ENCODE data around the gene ZFHX3. TPM values are rescaled to one million over a fixed set of nuclear protein-coding genes. Genes with fewer than 3 reads are reported as not detected.
A peak's percentile ranks its signal among the peaks of the same experiment; 100 is the strongest.

ZFHX3 gene
- total RNA-seq, 1 experiment from 2014 or later: 0.68 TPM

GRCh38 chr16:72956124-72957064, 91.5 kb downstream of the ZFHX3 start:
- no peak for DNase-seq (ENCODE audit: low spot score)

GRCh38 chr16:72952811-72953271, 95.1 kb downstream of the ZFHX3 start:
- DNase-seq (ENCODE audit: low spot score): no peak

DNA sequence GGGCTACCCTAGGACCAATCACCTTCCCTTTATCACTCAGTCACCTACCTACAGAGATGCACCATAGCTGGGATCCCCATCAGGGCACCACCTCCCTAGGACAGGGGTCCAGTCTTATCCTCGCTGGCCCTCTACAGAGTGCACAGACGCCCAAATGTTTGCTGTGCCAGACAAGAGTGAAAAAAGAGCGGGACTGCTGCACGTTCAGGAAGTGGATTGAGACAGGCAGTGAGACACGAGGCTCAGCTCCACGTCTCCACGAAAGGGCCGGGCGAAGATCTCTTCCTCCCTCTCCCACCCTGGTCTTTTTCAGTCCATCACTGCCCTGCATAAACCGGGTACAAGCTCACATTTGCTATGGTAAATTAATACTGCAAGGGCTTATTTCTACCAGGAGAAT, 95.5 kb downstream of the ZFHX3 start:
- no peak for DNase-seq (ENCODE audit: low spot score)

GRCh38 chr16:72951916-72952315, 96.0 kb downstream of the ZFHX3 start:
- DNase-seq (ENCODE audit: low spot score): no peak

- no peak for DNase-seq (ENCODE audit: low spot score)
Measured at GRCh38 chr16:72950669-72951068, 97.3 kb downstream of the ZFHX3 start.

DNA sequence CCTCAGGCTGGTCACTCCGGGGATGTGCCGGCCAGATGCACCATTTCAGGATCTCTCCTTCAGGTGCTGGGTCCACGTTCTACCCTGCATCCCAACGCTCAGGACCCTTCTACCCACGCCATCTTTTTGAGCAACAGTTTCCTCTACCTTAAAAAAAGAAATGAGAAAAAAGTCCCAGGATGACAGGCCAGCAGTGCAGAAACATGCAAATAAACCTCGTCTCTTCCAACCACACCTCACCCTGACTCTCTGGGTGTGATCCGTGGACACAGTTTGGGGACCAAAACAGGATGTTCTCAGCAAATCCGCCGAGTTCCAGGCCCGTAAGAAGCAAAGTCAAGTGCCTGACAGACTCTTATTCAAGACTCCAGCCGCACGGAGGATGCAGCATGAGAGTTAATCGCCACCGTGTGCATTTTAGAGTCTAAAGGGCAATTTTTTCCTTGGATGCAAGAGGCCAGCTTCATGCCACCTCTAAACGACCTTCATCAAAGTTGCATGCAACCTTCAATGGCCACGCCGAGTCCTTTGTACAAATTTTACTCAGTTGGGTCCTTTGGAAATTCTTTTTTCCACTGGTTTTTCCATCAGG, 99.6 kb downstream of the ZFHX3 start:
- DNase-seq (ENCODE audit: low spot score): no peak

DNA sequence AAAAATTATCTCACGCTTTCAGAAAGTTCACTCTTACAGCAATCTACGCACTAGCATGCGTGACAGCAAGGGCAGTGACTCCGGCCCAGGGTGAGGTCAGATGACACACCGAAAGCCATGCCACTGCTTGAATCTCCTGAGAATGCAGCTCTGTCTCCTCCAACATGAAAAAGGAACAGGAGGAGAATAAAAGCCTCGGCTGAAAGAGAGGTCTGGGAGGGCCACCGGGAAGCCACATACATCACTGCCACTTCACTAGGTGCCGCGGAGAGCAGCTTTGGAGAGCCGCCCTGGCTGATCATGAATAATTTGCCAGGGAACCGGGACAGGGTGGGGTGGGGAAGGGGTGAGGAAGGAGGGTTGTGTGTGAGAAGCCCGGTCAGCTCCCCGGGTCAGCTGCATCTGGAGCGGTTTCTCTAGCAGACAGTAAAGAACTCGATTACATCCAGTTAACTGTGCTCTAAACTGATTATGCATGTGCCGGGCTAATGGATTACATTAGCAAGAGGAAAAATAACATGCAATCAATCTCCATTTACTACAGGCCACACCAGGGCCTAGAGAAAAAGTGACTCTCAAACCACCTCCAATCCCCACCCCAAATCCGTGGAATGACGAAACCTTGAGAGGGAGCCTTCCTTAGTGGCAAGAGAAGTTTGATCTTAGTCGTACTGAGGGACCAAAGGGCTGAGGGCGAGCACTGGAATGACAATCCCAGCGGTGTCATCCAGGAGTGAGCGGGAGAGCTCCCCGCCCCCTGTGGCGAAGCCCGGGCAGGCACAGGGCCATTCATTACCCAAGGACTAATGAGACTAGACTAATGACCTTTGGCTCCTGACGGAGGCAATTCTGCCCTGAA, 100.3 kb downstream of the ZFHX3 start:
- no peak for DNase-seq (ENCODE audit: low spot score)

- DNase-seq (ENCODE audit: low spot score): no peak
Measured at GRCh38 chr16:72946474-72947194, 101.3 kb downstream of the ZFHX3 start.

GRCh38 chr16:72946063-72946462, 101.9 kb downstream of the ZFHX3 start:
- no peak for DNase-seq (ENCODE audit: low spot score)

GRCh38 chr16:72945611-72946010, 102.3 kb downstream of the ZFHX3 start:
- DNase-seq (ENCODE audit: low spot score): no peak

DNA sequence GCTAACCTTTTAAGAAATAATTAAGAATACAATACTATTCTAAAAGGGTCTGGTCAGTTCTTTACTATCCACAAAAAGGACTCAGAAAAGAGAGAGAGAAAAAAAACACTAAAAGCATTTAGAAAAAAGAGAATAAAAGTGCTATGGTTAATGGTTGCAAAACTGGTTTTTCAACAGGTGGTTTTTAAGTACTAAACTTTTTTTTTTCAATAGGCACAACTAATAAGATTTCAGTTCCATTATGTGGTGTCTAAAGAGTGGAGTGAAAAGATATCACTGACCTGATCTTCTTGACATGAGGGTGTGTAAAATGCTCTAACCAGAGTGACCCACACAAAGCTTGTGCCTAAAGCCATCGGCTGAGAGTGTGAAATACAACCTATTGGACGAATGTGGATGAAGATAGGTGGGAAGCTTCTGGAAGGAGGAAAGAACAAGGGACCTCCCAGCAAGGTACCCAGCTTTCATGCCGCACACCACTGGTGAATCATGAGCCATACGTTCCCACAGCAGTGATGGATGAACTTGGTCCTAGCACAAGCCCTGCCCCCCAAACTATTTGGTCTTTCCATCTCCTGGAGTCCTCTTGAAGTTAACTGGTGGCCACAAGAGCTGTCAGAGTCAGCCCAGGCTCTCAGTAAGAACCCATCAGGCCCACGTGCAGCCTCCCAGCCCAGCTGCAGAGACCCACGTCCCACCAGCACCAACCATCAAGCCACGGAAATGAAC, 103.0 kb downstream of the ZFHX3 start:
- no peak for DNase-seq (ENCODE audit: low spot score)

GRCh38 chr16:72942021-72942420, 105.9 kb downstream of the ZFHX3 start:
- DNase-seq (ENCODE audit: low spot score): no peak

GRCh38 chr16:72940886-72941285, 107.0 kb downstream of the ZFHX3 start:
- DNase-seq (ENCODE audit: low spot score): no peak

DNA sequence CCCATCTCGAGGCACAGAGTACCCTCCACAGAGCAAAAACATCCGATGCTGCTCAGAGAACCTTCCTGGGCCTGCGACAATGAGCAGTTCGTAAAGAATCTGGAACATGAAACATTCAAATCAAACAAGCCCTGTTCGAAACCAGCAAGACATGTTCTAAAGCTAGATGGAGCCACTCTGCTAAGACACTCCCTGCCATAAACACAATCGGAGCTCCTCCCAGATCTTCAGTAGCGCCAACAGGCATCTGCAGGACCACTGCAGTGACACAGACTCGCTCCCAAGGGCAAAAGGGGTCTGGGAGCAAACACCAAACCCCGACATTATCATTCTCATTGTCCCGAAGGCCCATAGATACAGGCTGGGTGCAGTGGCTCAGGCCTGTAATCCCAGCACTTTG, 108.7 kb downstream of the ZFHX3 start:
- peak; percentile 39 for DNase-seq (ENCODE audit: low spot score)

- DNase-seq (ENCODE audit: low spot score): peak; percentile 64
Measured at GRCh38 chr16:72938795-72939164, 109.1 kb downstream of the ZFHX3 start.

GRCh38 chr16:72937916-72938794, 109.8 kb downstream of the ZFHX3 start:
- no peak for DNase-seq (ENCODE audit: low spot score)

DNA sequence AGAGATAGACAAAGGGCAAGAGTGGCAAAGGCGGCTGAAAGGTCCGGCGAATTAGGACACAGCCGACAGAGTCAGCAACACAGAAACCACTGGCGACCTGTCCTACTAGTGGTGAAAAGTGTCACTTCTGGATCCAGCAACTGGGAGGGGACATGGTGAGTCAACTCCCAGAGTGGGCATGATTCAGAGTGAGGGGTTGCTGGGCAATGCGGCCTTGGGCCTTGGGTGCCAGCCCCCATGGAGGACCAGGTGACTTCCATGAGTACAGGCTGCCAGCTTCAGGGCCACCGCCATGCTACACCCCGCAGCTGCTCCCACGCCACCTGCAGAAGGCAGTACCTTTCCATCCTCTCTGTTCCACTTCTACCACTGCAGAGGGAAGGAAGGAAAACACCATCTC, 110.6 kb downstream of the ZFHX3 start:
- DNase-seq (ENCODE audit: low spot score): no peak

DNA sequence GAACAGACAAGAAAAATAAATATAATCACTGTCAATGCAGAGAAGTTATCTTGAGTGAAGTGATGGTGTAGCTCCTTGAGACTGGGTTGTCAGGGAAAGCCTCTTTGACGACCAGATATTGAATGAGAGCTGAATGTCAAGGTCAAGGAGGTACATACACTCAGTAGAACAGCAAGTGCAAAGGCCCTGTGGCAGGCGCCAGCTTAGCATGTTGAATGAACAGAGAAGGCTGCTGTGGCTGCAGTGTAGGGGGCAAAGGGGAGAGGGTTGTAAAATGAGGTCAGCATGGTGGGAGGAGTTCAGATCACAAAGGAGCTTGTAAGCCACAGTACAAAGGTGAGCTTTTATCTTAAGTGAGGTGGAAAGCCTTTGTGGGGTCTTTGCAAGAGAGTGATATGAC, 111.5 kb downstream of the ZFHX3 start:
- no peak for DNase-seq (ENCODE audit: low spot score)

- DNase-seq (ENCODE audit: low spot score): no peak
Measured at GRCh38 chr16:72935896-72936295, 112.0 kb downstream of the ZFHX3 start.

Measured in H4 (cell line).